HG02571 (cell line): ENCODE results near the gene RADIL.

Experiments used
- ATAC-seq: cut with Tn5 transposase; IDR thresholded peaks from one replicate; pipeline ENCODE4 v1.9.1; 2021; ENCODE audit warnings: mild to moderate bottlenecking, moderate library complexity; ENCODE audit not compliant: unreplicated experiment

Gene RADIL

DNA sequence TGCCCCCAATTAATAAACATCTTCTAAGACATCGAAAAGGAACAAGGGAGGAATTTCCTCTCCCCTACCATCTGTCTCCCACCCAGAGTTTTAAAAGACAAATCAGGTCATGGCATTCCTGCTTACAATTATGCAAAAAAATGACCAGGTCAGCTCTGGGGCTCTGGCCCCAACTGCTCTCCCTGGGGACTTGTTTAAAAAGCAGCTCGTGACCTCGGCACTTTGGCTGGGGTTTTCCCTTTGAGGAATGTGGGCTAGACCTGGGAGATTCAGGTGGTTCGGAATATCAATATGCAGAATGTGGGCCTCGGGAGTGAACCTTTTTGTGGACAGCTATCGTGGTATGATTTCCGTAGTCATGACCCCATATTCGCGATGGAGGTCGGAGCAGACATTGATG is 648 bp upstream of the RADIL start:
- ATAC-seq, result no peak

DNA sequence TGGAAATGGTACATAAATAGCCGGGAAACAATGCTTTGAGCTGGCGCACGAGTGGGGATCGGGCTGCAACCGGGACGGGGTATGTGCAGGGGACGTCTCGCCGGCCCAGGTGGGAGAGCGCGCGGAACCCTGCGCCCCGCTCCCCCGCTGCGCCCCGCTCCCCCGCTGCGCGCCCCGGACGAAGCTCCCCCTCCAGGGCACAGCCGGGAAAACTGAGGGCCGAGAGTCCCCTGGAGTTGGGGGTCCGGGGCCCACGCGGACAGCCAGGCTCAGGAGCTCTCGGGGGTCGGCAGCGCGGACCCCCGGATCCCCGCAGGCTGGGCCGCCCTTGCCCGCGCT is 514 bp downstream of the RADIL start:
- no peak for ATAC-seq

GRCh38 chr7:4882169-4883032 is 1.1 kb downstream of the RADIL start:
- no peak for ATAC-seq

DNA sequence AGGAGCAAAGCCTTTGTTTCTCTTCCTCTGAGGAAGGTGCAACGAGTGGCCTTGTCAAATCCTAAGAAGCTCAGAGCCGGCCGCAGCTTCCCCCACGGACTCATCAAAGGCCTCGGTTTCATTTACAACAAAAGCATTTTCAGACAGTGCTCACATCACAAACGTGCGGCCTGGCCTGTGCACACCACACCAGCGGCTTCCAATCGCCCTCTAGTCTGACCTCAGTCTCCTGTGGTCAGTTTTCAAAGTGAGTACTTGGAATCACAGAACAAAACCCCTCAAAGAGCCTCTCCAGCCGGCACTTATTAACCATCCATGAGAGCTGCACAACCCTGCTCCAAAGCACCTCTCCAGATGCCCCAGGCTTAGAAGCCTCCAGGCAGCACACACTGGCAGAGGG is 3.3 kb downstream of the RADIL start:
- ATAC-seq, result no peak

DNA sequence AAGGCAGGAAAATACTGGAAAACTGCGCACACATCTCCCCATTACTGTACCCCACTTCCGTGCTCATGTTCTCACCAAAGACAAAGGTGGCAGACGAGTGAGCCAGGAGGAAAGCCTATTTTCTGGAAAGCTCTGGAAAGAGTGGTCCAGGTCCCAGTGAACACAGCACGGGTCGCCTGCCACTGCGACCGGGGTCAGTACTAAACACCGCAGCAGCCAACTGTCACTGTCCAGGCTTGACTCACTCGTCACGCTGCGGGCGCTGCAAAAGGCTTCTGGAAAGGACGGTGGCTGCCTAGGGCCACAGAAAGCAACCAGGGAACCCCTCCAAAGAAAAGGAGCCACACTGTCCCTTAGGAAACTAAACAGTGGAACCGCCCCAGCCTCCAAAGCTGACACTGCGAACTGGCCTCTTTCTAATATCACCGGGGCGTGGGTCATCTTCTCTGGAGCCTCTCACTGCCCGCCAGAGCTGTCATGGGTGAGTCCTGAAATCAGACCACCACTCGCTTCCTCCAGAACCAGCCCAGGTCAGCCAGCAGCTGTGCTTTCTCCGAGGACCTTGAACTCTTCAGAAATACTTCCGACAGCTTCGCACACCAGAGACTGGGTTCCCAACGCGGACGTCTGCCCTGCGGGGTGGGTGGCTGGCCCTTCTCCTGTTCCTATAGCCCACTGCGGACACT is 4.0 kb downstream of the RADIL start:
- no peak for ATAC-seq

DNA sequence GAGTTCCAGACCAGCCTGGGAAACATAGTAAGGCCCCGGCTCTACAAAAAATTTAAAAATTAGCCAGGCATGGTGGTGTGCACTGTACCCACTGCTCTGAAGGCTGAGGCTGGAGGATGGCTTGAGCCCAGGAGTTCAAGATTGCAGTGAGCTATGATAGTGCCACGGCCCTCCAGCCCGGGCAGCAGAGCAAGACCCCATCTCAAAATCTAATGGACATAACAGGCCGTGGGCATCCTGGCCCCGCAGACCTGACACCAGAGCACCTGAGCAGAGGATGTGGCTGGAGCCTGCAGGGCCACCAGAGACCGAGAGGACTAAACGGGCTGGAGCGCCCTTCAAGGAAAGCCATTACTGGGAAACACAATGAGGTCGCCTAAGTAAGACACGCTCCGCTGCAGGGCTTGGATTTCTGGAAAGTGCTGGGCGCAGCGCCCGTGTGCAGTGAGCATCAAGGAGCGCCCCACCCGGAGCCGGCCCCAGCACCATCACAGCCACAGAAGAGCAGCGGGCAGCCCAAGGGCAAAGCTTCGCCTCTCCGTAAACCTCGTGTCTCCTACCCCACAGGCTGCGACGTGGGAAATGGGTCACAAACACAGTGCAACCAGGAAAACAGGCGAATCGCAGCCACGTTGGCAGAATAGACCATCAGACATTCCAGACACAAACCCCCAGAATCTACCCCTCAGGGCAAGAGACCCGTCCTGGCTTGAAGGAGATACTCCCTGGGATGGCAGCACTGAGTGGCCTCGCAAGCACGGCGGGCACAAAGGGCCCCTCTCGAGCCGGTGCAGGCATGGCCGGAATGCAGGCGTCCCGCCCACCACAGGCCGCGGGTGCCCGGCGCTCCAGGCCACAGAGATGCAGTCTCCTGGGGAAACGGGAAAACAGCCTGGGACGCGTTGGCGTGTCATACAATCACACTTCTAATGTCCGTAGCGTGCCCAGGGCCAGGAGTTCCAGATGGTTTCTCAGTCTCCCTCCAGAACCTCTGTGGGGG is 4.9 kb downstream of the RADIL start:
- ATAC-seq, result no peak

DNA sequence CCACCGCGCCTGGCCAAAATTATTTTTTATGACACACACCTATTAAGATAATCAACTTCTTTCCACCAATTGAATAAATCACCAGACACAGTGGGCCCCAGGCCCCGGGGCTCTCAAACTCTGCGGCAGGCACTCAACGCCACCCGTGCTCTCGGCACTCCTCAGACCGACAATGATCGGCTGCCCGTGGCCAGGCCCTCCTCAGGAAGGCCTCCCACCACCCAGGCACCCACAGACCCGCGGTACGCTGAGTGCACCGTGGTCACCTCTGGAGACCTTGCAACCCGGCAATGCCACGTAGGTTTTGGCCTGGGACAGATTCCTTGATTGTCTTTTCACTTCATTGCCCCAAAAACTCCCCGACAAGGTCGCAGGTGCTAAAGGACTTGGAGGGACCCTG is 6.9 kb downstream of the RADIL start:
- ATAC-seq, result no peak

DNA sequence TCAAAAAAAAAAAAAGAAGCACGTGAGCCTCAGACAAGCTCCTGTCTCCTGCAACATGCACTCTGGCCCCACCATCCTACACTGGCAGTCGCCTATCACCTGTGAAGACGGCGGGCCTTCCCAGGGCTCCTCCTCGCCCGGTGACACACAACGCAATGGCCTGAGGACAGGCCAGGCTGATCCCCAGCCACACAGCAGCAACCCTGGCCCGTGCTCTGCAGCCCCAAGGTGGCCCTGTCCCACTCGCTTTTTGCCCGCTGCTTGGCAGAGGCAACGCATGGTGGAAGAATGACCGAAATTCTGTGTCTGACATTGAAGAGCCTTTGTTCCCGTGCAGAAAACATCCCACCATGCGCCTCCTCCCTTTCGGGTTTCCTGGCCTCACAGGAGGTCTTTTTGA is 8.1 kb downstream of the RADIL start:
- ATAC-seq, result no peak

- ATAC-seq, result no peak
Observed at GRCh38 chr7:4873071-4873944, 10.2 kb downstream of the RADIL start.

GRCh38 chr7:4871930-4872675 is 11.4 kb downstream of the RADIL start:
- ATAC-seq, result no peak

DNA sequence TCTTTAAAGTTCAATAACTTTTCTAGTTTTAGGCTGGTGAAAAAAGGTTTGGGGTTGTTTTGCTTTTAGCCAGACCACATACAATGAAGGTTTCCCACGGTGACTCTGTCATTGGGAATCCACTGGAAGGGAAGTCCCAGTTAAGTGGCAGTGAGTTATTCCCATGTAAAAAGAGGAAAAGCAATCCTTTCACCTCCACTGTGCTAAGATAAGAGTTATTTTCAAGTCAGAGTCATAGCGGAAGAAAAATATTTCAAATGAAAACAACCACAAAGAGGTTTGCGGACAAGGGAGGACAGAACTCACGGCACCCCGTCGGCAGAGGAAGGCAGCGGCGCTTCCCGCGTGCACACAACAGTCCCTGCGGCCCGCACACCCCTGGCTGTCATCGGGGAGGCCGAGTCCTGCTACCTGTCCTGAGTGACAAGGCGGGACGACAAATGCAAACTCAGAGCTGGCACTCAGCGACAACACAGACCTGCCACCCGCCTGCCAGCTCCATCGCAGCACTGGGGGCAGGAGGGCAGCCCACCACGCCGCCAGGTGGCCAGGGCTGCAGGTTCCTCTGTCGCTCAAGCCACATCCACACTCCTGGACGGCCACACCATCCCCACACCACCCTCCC is 12.3 kb downstream of the RADIL start:
- no peak for ATAC-seq

- ATAC-seq, result no peak
Observed at GRCh38 chr7:4868493-4868892, 15.0 kb downstream of the RADIL start.

- ATAC-seq, result no peak
Observed at GRCh38 chr7:4866528-4867496, 16.7 kb downstream of the RADIL start.

DNA sequence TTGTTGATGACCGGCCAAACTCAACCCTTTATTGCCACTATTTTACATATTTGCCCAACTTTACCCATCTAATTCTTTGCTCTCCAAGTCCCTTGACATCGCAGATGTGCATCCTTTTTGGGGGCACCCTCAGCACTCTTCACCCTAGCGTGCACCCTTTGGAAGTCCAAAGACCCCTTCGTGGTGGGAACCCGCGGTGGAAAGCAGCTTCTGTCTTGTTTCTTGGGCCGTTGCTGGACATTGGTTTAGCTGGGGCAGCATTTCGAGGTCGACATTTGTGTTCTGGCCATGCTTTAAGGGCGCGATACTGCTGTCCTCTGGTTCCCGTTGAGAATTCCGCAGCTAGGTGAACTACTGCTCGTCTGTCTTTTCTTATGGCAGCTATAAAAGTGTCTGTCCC is 21.4 kb downstream of the RADIL start:
- no peak for ATAC-seq

GRCh38 chr7:4861673-4862072 is 21.8 kb downstream of the RADIL start, which contains the start of gene PAPOLB:
Gene PAPOLB, minus strand, starts transcription at chr7:4862030. Its CDS starts 220 bp downstream, at chr7:4861810.
- no peak for ATAC-seq

DNA sequence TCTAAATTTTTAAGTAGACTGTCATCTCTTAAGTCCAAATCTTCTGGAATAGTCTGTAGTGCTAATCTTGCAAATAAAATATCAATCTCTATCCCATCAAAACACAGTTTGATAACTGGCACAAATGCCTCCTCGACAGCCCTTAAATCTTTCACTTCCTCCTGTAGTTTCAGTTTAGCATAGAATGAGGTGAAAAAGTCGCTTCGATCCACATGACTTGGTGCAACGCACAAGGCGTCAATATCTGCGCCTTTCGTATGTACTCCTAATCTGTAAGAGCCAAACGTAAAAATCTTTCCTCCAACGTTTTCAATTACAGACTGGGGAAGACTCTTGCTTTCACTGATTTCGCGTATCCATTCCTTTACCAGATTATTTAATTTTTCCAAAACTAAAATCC is 22.3 kb downstream of the RADIL start:
- no peak for ATAC-seq

DNA sequence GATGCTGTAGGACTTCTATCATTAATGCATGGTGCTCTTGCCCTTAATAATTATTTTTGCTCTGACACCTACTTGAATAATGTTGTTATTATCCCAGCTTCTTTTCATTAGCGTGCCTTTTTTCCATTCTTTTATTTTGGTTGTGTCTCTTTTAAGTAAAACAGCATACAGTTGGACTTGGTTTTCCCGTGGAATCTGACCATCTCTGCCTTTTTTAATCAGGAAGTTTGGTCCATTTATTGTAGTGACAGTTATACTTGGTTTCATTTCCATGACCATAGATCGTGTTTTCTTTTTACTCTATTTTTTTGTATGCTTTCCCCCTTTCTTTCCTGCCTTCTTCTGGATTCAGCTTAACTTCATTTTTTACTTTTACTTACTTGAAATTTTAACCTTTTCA is 26.3 kb downstream of the RADIL start:
- ATAC-seq, result no peak
